ENCODE data around the gene ABCD3. TPM values are rescaled to one million over a fixed set of nuclear protein-coding genes. Genes with fewer than 3 reads are reported as not detected.
"Not testable (repeated sequence)": the region's sequence is repeated elsewhere in the genome, so short reads cannot be mapped to it uniquely, and the experiment has no call there.

ABCD3 gene
- total RNA-seq, 1 donor from 2014 or later = 76.6 TPM

GRCh38 chr1:94440088-94440487 lies 21.9 kb downstream of the ABCD3 start:
- H3K27me3 ChIP-seq (ENCODE audit: low read depth) = no peaks in the 10 kb centered on the region
- no peak overlapping the region for H3K27ac ChIP-seq (replicated peaks)
- peaks cover 10% of the 10 kb centered on the region for H3K4me1 ChIP-seq
- peaks cover 5% of the 10 kb centered on the region for H3K36me3 ChIP-seq
- no peak overlapping the region for H3K4me3 ChIP-seq
- intact Hi-C loops (cut with micrococcal nuclease) = no loop called here
- DNase-seq = no peak
- TF ChIP-seq CTCF (IDR thresholded peaks at IDR 0.05; ENCODE audit: borderline replicate concordance) = no peak
- peaks cover 37% of the 10 kb centered on the region for H3K9me3 ChIP-seq (replicated peaks)

GRCh38 chr1:94443067-94443466 lies 24.9 kb downstream of the ABCD3 start:
- H3K27me3 ChIP-seq (ENCODE audit: low read depth); H3K4me3 ChIP-seq; intact Hi-C loops (cut with micrococcal nuclease); H3K36me3 ChIP-seq; H3K27ac ChIP-seq (replicated peaks); H3K4me1 ChIP-seq; DNase-seq: not testable (repeated sequence)
- H3K9me3 ChIP-seq (replicated peaks) = peaks cover 49% of the 10 kb centered on the region

- H3K27ac ChIP-seq (replicated peaks); H3K27me3 ChIP-seq (ENCODE audit: low read depth); intact Hi-C loops (cut with micrococcal nuclease); H3K4me1 ChIP-seq; H3K4me3 ChIP-seq; DNase-seq: not testable (repeated sequence)
- peaks cover 67% of the 10 kb centered on the region for H3K9me3 ChIP-seq (replicated peaks)
- H3K36me3 ChIP-seq = peaks cover 17% of the 10 kb centered on the region
Observed at GRCh38 chr1:94444819-94445218, 26.6 kb downstream of the ABCD3 start.

GRCh38 chr1:94445733-94446132 lies 27.5 kb downstream of the ABCD3 start:
- H3K27me3 ChIP-seq (ENCODE audit: low read depth); H3K4me1 ChIP-seq; DNase-seq; H3K27ac ChIP-seq (replicated peaks); intact Hi-C loops (cut with micrococcal nuclease); H3K4me3 ChIP-seq: not testable (repeated sequence)
- Histone ChIP-seq H3K9me3 (replicated peaks) (peaks cover 76% of the 10 kb centered on the region), H3K36me3 (peaks cover 26% of the 10 kb centered on the region)

GRCh38 chr1:94446177-94446576 lies 28.0 kb downstream of the ABCD3 start:
- DNase-seq; H3K27ac ChIP-seq (replicated peaks); H3K4me3 ChIP-seq; H3K4me1 ChIP-seq; intact Hi-C loops (cut with micrococcal nuclease); H3K27me3 ChIP-seq (ENCODE audit: low read depth): not testable (repeated sequence)
- peaks cover 30% of the 10 kb centered on the region for H3K36me3 ChIP-seq
- H3K9me3 ChIP-seq (replicated peaks) = peaks cover 80% of the 10 kb centered on the region

GRCh38 chr1:94448741-94449140 lies 30.6 kb downstream of the ABCD3 start:
- DNase-seq; intact Hi-C loops (cut with micrococcal nuclease); H3K4me3 ChIP-seq; H3K4me1 ChIP-seq; H3K27me3 ChIP-seq (ENCODE audit: low read depth); H3K27ac ChIP-seq (replicated peaks): not testable (repeated sequence)
- H3K9me3 ChIP-seq (replicated peaks) = peaks cover 84% of the 10 kb centered on the region
- peaks cover 46% of the 10 kb centered on the region for H3K36me3 ChIP-seq

GRCh38 chr1:94456736-94457135 lies 38.5 kb downstream of the ABCD3 start:
- Histone ChIP-seq H3K9me3 (replicated peaks) (peaks cover 12% of the 10 kb centered on the region), H3K27me3 (ENCODE audit: low read depth) (no peaks in the 10 kb centered on the region), H3K4me3 (no peak overlapping the region), H3K4me1 (no peaks in the 10 kb centered on the region), H3K27ac (replicated peaks) (no peak overlapping the region), H3K36me3 (peaks cover 22% of the 10 kb centered on the region)
- no peak for TF ChIP-seq CTCF (IDR thresholded peaks at IDR 0.05; ENCODE audit: borderline replicate concordance)
- no peak for DNase-seq
- intact Hi-C loops (cut with micrococcal nuclease) = no loop called here

GRCh38 chr1:94462606-94463005 lies 44.4 kb downstream of the ABCD3 start:
- H3K4me3 ChIP-seq = no peak overlapping the region
- H3K27ac ChIP-seq (replicated peaks) = no peak overlapping the region
- no peak for TF ChIP-seq CTCF (IDR thresholded peaks at IDR 0.05; ENCODE audit: borderline replicate concordance)
- no peak for DNase-seq
- no peaks in the 10 kb centered on the region for H3K27me3 ChIP-seq (ENCODE audit: low read depth)
- H3K36me3 ChIP-seq = peaks cover 38% of the 10 kb centered on the region
- peaks cover 18% of the 10 kb centered on the region for H3K4me1 ChIP-seq
- intact Hi-C loops (cut with micrococcal nuclease) = no loop called here
- H3K9me3 ChIP-seq (replicated peaks) = no peaks in the 10 kb centered on the region

All from left ventricle myocardium inferior (tissue), 1 donor.